HG03139 (cell line): ENCODE measurements around the gene CHD6.

Experiments
- ATAC-seq: cut with Tn5 transposase; IDR thresholded peaks from one replicate; pipeline ENCODE4 v1.9.1; 2021; ENCODE audit not compliant: unreplicated experiment

CHD6 gene

GRCh38 chr20:41373931-41374920 is 244.0 kb downstream of the CHD6 start:
- ATAC-seq = no peak

GRCh38 chr20:41373251-41373783 is 244.9 kb downstream of the CHD6 start:
- no peak for ATAC-seq

GRCh38 chr20:41371371-41371770 is 246.8 kb downstream of the CHD6 start:
- no peak for ATAC-seq

- no peak for ATAC-seq
Measured at GRCh38 chr20:41370176-41370575, 248.0 kb downstream of the CHD6 start.

- no peak for ATAC-seq
Measured at GRCh38 chr20:41369673-41370072, 248.5 kb downstream of the CHD6 start.

- ATAC-seq = no peak
Measured at GRCh38 chr20:41367956-41368355, 250.2 kb downstream of the CHD6 start.

GRCh38 chr20:41367393-41367695 is 250.8 kb downstream of the CHD6 start:
- no peak for ATAC-seq

- ATAC-seq = no peak
Measured at GRCh38 chr20:41366546-41367392, 251.4 kb downstream of the CHD6 start, which contains the start of gene EMILIN3. TSS of gene EMILIN3 (minus strand) at chr20:41366818. CDS start at chr20:41366634, 184 bp downstream.

GRCh38 chr20:41365777-41366545 is 252.2 kb downstream of the CHD6 start:
- ATAC-seq = no peak

GRCh38 chr20:41364967-41365765 is 253.0 kb downstream of the CHD6 start:
- ATAC-seq = no peak

GRCh38 chr20:41364236-41364855 is 253.8 kb downstream of the CHD6 start:
- ATAC-seq = no peak

- no peak for ATAC-seq
Measured at GRCh38 chr20:41363601-41364000, 254.6 kb downstream of the CHD6 start.

GRCh38 chr20:41362748-41363140 is 255.4 kb downstream of the CHD6 start:
- ATAC-seq = no peak

GRCh38 chr20:41361757-41362747 is 256.1 kb downstream of the CHD6 start:
- no peak for ATAC-seq

GRCh38 chr20:41360831-41361756 is 257.1 kb downstream of the CHD6 start:
- no peak for ATAC-seq

- ATAC-seq = no peak
Measured at GRCh38 chr20:41359541-41360011, 258.6 kb downstream of the CHD6 start.

- ATAC-seq = no peak
Measured at GRCh38 chr20:41358717-41359116, 259.5 kb downstream of the CHD6 start.
